ENCODE results near the gene TMEM44.
"Not testable (repeated sequence)": the region's sequence is repeated elsewhere in the genome, so short reads cannot be mapped to it uniquely, and the experiment has no call there.

Gene TMEM44

DNA sequence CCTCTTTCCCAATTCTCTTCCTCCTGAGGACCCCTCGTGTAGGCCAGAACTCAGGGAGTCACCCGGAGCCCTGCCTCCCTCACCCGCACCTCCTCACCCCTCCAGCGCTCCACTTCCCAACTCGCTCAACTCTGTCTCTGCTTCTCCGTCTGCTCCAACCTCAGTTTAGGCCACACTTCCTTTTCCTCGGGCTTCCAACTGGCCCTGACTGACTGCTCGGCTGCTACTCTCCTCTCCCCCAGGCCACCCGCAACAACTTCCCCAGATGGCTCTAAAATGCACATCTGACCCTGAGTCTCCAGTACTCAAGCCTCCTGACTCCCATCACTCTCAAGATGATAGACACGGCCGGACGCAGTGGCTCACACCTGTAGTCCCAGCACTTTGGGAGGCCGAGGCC is 23.6 kb downstream of the TMEM44 start:
- no peak for DNase-seq (ENCODE audit: low read depth)

DNA sequence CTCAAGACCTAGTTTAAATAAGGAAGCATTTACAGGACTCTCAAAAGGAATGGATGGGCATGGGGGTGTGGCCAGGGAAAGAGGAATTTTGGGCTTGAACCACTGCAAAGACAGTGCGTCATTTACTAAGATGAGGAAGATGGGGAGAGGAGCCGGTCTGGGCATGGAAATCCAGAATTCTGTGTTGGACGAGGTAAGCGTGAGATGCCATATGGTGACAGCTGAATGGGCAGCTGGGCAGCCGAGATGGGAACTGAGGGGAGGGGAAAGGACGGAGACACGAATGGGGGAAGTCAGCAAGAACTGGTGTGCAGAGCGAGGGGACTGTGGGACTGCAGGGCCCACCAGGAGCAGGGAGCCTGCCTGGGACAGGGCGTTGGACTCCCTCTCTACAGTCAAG is 24.2 kb downstream of the TMEM44 start:
- DNase-seq (ENCODE audit: low read depth) = no peak

DNA sequence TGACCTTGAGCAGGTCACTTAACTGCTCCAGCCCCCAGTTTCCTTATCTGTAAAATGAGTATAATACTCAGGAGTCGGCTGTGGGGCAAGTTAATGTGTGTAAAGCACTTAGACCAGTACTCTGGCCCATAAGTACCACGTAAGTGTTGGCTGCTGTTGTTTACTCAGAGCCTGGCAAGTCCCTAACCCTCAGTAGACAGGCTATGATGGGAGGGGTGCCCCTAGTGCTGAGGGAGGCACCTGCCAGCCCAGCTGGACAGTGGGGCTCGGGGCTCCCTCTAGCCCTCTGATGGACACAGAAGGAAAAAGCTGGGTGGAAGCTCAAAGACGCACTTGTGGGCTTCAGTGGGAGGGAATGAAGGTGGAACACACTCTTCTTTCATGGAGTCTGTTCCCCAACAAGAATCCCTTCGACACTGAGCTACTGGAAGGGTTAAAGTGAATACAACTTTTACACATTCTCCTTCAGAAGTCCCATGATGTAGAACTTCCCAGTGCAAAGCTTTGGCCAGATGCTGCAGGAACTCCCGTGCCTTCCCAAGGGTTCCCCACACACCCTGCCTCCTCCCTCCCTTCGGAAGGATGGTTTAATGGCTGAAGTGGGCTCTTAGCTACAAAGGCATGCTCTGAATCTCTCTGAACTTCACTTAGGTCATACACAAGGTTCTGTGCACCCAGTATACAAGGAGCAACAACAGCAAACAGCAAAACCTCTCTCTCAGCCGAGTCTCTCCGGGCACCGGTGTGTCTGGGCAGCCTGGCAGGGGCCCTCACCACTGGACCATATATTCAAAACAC is 25.4 kb downstream of the TMEM44 start:
- DNase-seq (ENCODE audit: low read depth) = no peak

DNA sequence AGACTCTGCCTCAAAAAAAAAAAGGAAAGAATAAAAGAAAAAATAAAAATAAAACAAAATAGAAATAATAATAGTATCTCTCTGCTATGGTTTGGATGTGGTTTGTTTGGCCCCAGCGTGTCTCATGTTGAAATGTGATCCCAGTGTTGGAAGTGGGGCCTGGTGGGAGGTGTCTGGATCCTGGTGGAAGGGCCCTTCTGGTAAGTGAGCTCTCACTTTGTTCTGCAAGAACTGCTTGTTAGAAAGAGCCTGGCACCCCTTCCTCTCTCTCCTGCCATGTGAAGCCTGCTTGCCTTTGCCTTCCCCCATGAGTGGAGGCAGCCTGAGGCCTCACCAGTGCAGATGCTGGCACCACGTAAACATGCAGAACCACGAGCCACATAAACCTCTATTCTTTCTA is 26.3 kb downstream of the TMEM44 start:
- no peak for DNase-seq (ENCODE audit: low read depth)

DNA sequence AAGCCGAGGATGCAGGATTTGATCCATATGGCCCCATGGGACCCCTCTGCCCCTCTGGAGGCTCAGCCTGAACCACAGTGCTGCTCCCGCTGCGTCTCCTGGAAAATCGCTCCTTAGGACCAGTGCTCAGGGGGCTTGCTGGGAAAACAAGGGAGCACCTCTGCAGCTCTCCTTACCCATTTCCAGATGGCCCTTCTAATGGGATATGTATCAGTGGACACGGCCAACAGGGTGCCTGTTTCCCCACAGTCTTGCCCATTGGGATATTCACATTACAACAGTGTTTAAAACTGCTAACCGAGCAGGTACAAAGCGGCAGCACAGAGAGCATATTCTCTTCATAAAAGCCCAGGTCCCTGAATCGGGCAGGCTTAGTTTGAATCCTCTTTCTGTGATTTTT is 27.1 kb downstream of the TMEM44 start:
- no peak for DNase-seq (ENCODE audit: low read depth)

DNA sequence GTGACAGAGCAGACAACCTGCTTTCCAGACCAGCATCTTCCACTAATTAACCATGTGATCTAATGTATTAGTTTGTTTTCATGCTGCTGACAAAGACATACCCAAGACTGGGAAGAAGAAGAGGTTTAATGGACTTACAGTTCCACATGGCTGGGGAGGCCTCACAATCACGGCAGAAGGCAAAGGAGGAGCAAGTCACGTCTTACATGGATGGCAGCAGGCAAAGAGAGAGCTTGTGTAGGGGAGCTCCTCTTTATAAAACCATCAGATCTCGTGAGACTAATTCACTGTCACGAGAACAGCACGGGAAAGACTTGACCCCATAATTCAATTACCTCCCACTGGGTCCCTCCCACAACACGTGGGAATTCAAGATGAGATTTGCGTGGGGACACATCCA is 27.9 kb downstream of the TMEM44 start:
- not testable (repeated sequence) for DNase-seq (ENCODE audit: low read depth)

DNA sequence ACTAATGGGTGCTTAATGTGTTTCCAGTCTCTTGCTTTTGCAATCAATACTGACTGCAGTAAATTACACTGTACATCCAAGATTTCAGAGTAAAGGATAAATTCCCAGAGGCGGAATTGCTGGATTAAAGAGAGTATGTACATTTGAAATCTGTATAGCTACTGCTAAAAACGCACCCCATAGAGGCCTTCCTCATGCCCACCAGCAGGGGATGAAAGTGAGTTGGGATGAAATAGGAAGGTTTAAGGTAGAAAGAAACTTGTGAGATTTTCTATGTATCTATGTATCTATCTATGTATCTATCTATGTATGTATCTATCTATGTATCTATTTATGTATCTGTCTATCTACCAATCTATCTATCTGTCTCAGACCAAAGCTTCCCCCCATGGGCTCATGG is 28.4 kb downstream of the TMEM44 start:
- no peak for DNase-seq (ENCODE audit: low read depth)

DNA sequence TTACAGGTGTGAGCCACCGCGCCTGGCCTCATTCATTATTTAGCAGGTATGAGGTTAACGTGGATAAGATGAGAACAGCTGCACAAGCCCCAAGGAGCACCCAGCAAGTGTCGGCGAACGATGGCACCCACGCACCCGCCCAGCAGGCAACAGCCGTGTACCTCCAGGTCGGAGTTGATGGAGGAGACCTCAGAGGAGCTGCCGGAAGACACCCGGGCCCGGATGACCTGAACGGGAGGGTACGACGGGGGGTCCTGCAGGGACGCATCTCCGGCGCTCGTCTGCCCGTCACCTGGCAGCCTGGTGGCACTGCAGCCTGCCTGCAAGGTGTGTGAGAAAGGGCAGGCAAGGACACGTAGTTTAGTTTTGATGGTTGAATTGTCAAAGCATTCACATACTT is 29.1 kb downstream of the TMEM44 start:
- no peak for DNase-seq (ENCODE audit: low read depth)

DNA sequence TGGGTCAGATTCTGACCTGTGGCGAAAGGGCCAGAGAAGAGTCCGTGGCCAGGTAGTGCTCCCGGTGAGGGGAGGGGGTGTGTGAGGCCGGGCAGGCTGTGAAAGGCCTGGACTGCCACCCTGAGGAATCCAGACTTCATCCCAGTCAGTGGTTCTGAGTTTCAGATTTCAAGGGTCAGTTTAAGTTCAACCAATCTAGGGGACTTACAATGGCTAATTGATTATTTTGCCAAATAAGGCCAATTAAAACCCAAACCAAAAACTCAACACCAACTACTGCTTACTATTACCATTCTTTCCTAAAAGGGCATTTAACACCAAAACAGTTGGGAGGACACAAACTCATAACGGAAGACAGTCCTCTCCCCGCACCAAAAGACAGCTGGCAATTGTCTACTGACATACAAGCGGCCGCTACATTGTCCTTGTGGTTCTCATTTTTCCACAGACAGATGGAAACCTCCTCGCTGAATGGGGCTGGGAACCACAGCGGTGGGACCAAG is 30.5 kb downstream of the TMEM44 start:
- DNase-seq (ENCODE audit: low read depth) = no peak

DNA sequence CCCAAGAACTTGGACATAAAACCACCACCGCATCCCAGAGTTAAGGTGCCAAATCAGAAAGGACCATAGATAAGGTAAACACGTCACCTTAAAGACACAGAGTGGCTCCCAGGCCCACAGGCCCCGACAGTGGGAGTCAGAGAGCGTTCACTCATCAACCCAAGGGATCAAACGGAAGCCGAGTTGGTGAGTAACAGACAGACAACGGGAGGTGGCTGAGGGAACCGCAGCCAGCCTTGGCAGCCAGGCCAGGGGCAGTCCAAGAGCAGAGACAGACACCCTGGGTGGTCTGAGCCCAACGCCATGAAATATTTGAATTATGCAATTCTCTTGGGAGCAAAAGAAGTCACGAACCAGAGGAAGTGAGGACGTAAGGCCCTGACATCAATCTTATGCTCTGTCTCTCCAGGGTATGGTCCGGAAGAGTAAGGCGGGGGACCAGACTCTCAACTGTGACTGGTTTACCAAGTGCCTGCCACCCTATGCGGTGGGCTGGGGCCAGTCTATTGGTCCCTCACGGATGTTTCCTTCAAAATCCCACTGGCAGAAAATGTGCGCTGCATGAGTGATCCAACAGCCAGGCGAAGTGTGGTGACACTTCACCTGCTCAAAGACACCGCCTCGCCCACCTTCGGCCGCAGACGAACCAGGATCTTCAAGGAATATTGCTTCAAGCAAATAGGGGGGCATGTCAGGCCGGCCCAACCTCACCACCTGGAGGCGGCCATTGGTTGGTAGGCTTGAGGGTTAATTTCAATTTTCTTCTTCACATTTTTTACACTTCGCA is 34.3 kb downstream of the TMEM44 start:
- no peak for DNase-seq (ENCODE audit: low read depth)

DNA sequence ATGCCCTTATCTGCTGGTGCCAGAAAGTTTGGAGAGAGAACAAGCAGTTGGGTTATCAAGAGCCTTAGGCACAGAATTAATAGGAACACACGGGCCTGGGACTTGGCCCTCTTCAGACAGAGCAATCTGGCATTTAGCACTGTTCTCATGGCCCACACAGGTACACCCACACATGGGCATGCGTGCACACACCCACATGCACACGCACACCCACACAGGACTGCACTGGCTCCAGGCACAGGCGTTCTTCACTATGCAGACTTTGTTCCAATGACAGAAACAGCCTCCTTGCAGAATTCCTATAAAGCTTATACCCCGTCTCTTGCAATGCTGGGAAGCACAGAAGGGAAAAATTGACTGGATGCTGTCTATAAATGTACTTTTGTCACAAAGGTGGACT is 36.3 kb downstream of the TMEM44 start:
- no peak for DNase-seq (ENCODE audit: low read depth)

DNA sequence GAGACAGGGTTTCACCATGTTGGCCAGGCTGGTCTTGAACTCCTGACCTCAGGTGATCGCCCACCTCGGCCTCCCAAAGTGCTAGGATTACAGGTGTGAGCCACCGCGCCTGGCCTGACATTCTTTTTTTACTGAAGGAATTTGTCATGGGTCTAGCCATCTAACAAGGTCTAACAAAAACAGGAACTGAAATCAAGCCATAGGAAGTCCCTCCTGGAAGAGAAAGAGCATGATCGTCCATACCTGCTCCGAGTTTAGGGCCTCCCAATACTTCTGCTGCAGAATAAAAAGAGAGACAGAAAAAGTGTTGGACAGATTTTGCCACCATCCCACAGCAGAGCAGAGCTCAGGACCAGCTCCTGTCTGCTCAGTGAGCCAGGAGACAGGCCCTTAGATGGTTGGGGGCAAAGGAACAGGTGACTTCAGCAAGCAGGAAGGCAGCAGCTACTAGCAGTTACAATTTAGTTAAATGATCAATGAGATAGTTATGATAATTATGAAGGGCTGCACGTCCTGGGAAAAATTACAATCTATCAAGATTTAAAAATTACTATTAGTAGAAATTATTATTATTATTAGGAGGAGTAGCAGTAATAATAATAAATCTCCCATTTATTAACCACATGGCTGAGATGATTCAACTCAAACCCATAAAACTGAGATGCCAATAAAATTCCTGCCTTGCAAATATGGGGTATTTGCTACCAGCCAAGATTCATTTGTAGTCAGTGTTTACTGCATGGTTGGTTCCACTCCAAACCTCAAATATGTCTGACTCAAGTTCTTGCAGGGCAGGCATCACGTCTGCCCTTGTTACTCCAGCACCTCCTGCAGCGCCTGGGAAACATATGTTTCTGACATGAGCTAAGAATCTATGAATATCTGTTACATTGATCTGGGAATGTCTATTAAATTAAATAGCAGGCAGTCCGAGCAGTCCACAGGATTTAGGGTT is 40.1 kb downstream of the TMEM44 start:
- no peak for DNase-seq (ENCODE audit: low read depth)

DNA sequence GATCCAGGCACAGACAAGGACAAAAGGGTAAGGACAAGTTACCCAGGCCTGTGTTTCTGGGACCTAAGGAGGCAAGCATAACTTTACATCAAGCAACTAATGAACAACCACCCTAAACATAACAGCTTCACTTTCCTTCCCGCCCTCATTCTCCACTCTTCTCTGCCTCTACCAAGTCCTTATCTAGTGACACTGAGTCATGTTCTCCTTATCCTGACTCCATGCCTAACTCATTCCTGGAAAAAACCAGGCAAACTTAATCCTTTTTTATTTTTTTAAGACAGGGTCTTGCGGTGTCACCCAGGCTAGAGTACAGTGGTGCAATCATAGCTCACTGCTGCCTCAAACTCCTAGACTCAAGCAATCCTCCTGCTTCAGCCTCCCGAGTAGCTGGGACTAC is 44.5 kb downstream of the TMEM44 start:
- DNase-seq (ENCODE audit: low read depth) = no peak

DNA sequence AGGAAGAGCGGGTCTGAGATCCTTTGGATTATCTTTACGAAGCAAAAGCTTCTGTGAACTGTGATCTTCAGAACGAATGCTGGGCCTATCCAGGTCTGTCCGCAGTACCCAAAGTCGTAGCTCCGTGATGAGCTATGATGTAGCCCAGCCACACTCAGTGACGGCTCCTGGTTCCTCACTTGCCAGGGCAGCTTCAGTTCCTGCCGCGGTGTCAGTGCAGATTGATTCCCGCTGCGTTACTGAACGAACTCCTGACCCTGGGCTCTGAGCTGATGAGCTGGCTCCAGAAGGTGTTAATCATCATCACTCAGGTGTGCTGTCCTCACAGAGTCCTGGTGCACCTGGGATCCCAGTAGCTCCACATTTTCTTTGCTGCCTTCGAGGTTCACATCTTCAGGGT is 45.0 kb downstream of the TMEM44 start:
- DNase-seq (ENCODE audit: low read depth) = no peak

DNA sequence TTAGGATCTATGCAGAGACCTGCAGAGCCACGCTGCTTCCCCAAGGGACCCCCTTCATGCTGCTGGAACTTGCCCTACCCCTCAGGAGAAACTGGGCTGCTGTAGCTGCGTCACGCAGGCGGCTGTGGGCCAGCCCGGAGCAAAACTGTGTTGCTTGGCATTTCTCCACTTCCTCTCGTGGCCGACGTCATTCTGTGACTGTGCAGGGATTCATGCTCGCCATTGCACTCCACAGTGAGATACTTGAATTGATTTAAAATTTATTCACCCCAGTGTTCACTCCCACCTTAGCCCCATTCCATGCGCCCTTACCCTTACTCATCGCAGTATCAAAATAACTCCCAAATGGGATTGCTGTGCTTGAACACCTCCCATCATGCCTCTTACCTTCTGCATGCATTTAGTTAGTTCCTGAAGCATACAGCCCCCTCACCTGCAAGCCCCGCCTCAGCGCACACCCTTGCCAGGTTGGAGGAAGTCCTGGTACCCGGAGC is 45.7 kb downstream of the TMEM44 start:
- no peak for DNase-seq (ENCODE audit: low read depth)

DNA sequence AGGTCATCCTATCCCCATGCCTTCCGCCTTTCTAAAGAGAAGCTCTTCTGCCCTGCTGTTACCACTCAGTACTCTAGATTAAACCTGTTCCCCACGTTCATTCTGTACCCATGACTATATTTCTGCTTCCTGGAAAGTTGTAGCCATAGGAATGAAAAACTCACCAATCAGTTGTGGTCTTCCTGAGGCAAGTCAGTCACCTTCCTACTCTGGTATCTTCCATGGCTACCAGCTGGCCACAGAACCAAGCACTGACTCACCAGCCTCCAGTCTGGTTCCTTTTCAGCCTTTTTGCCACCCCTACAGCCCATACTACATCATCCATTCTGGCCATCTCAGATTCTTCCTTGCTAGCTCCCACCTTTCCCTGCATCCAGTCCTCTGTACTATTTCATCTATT is 46.4 kb downstream of the TMEM44 start:
- no peak for DNase-seq (ENCODE audit: low read depth)

DNA sequence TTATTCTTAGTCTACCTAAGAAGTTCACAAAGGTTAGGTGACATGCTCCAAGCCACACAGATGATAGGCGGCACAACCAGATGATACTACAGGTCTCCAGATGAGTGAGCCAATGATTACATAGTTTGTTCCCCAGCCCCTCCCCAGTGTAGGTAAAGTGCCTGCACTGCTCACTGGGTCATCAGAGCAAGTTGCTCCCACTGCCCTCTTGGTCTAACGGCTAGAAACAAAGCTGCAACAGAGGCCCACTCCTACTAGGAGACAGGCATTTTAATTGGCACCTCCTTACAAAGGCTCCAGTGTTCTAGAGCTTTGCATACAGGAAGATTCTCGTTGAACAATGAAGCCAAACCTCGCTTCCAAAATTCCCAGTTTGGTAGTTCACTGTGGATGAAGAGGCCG is 47.3 kb downstream of the TMEM44 start:
- DNase-seq (ENCODE audit: low read depth) = no peak

DNA sequence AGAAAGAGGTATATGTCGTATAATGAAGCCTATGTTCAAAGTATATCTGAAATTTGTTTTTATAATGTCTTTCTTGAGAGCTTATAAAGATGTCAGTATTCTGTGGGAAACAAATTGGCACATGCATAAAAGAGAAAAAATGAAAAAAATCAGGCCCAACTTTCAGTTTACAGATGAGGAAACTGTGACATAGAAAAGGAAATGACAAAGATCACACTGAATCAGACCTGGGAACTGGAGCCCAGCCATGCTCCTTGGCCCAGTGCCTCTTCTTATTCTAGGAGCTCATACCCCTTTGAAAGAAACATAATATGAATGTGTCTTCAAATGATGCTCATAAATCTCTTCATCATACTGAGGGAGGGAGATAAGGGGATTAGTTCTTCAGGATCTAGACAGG is 48.4 kb downstream of the TMEM44 start:
- no peak for DNase-seq (ENCODE audit: low read depth)

DNA sequence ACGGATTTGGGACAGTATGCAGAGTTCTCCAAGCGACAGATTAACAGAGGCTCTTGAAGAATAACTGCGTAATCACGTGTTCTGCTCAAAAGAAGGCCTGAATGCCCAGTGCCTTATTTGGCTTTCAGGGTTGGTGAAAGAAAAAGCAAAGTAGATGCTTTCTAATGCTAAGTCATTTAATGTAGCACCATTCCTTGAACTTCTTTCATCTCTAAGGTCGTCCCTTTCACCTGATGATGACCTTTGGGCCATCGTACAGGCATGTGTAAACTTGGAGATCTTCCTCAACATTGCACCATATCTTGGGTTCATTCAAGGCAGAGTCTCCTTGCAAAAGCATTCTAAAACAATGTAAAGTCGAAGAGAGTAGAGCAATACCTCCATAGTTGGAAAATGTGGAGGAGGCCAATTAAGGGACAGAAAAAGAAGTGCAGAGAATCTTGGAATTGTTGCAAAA is 48.9 kb downstream of the TMEM44 start:
- no peak for DNase-seq (ENCODE audit: low read depth)

DNA sequence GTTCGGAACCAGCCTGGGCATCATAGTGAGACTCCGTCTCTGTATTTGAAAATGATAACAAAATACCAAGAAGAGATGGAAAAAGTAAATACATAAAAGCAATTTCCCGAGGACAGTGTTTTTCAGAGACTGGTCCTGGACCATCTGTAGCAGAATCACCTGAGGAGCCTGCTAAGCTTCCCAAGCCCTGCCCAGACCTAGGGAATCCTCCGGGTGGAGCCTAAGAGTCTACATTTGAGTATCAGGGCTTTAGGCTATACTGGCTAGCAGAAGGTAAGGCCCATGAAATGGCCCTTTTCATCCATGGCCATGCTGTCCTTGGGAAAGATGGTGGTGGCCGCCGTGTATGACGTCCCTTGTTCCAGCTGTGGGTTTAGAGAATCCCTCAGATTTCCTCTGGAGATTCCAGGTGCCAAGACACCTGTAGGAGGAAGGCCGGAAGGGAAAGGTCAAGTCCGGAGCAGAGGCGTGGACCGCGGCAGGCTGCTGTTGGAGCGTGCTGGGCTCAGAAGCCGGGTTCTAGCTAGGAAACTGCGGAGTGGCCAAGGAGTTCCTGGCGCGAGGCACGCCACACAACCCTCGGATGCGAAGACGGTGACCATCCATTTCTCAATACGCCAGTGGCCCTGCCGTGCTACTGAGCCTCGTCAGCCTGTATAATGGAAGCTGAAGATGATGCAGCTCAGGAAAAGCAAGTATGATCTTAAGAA is 50.9 kb downstream of the TMEM44 start:
- DNase-seq (ENCODE audit: low read depth) = no peak

DNA sequence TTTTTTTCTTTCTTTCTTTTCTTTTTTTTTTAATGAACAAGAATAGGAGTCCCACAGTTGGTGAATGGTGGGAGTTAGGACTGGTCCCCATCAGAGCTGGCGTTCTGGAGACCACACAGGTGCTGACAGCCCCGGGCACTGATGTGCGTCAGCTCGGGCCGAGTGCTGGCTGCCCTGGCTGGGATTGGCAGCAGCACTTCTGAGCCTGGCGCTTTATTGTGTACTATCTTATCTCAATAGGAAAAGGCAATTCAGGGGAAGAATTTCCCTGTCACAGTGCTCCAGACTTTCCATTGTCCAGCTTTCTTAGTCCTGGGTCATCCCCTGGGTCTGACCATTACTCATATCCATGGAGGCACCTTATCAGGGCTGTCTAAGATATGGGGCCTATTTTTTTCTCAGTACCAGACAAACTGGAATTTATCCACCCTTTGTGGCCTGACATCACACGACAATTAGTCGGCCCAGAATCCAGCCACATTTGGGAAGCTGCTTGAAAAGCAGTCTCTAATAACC is 54.1 kb downstream of the TMEM44 start:
- DNase-seq (ENCODE audit: low read depth) = no peak

Data from stimulated activated CD8-positive, alpha-beta memory T cell treated with anti-CD3 and anti-CD28 coated beads, Interleukin-12 subunit alpha, Interleukin-12 subunit beta, amount 100 ng/mL, for 1 hour (primary cell).